H9 (cell line): ENCODE data around the gene CUEDC1. TPM values are rescaled to one million over a fixed set of nuclear protein-coding genes. Genes with fewer than 3 reads are reported as not detected.

Experiments
- DNase-seq: peaks from one replicate; pipeline ENCODE4 v3.0.0-alpha.2; 2017
- H2AFZ ChIP-seq: one replicate; pipeline ENCODE4 v1.6.1; 2013; ENCODE audit warnings: mild to moderate bottlenecking, low read length, control low read depth, moderate library complexity
- H2AK5ac ChIP-seq: 2 replicates; pipeline ENCODE4 v1.6.1; 2013; ENCODE audit warnings: low read length, control low read depth, mixed read lengths; ENCODE audit not compliant: insufficient read length
- H2BK120ac ChIP-seq: one replicate; pipeline ENCODE4 v1.6.1; 2013; ENCODE audit warnings: low read depth, mild to moderate bottlenecking, low read length, control low read depth, inconsistent platforms; ENCODE audit not compliant: poor library complexity, severe bottlenecking
- H2BK12ac ChIP-seq: 2 replicates; pipeline ENCODE4 v1.6.1; 2013; ENCODE audit warnings: low read length, control low read depth, mixed read lengths, low read depth; ENCODE audit not compliant: insufficient read length
- H2BK15ac ChIP-seq: 2 replicates; pipeline ENCODE4 v1.6.1; 2013; ENCODE audit warnings: low read depth, low read length, control low read depth
- H2BK20ac ChIP-seq: one replicate; pipeline ENCODE4 v1.6.1; 2013; ENCODE audit warnings: low read depth, mild to moderate bottlenecking, low read length, control low read depth, inconsistent platforms; ENCODE audit not compliant: poor library complexity, severe bottlenecking
- H2BK5ac ChIP-seq: 2 replicates; pipeline ENCODE4 v1.6.1; 2013; ENCODE audit warnings: low read length, control low read depth, mixed read lengths; ENCODE audit not compliant: insufficient read length
- H3K14ac ChIP-seq: 2 replicates; pipeline ENCODE4 v1.6.1; 2013; ENCODE audit warnings: low read length, control low read depth; ENCODE audit not compliant: insufficient read depth
- H3K18ac ChIP-seq: 2 replicates; pipeline ENCODE4 v1.6.1; 2013; ENCODE audit warnings: low read depth, mild to moderate bottlenecking, mixed read lengths, low read length, control low read depth; ENCODE audit not compliant: insufficient read length
- H3K23ac ChIP-seq: 2 replicates; pipeline ENCODE4 v1.6.1; 2013; ENCODE audit warnings: low read length, control low read depth, mixed read lengths, low read depth; ENCODE audit not compliant: insufficient read length
- H3K23me2 ChIP-seq: 2 replicates; pipeline ENCODE4 v1.6.1; 2013; ENCODE audit warnings: low read depth, mild to moderate bottlenecking, mixed read lengths, low read length, control low read depth; ENCODE audit not compliant: insufficient read length, poor library complexity, severe bottlenecking
- H3K27ac ChIP-seq: 2 replicates; pipeline ENCODE4 v1.5.1; 2013; ENCODE audit warnings: low read length, control low read depth, mixed read lengths, low read depth; ENCODE audit not compliant: insufficient read length
- H3K27me3 ChIP-seq: 2 replicates; pipeline ENCODE4 v1.6.1; 2013; ENCODE audit warnings: low read length, control low read depth, inconsistent platforms; ENCODE audit not compliant: insufficient read depth
- H3K4ac ChIP-seq: 2 replicates; pipeline ENCODE4 v1.6.1; 2013; ENCODE audit warnings: low read depth, mild to moderate bottlenecking, control low read depth, inconsistent platforms, low read length, moderate library complexity
- H3K4me1 ChIP-seq: 2 replicates; pipeline ENCODE4 v1.6.1; 2013; ENCODE audit warnings: low read length, control low read depth, inconsistent platforms; ENCODE audit not compliant: insufficient read depth
- H3K4me2 ChIP-seq: 2 replicates; pipeline ENCODE4 v1.6.1; 2013; ENCODE audit warnings: low read length, control low read depth, mixed read lengths; ENCODE audit not compliant: insufficient read length, insufficient read depth
- H3K56ac ChIP-seq: 2 replicates; pipeline ENCODE4 v1.6.1; 2013; ENCODE audit warnings: low read depth, mild to moderate bottlenecking, mixed read lengths, low read length, control low read depth; ENCODE audit not compliant: insufficient read length
- H3K79me1 ChIP-seq: 2 replicates; pipeline ENCODE4 v1.6.1; 2013; ENCODE audit warnings: low read depth, mild to moderate bottlenecking, moderate library complexity, low read length, control low read depth, inconsistent platforms; ENCODE audit not compliant: insufficient read depth, poor library complexity, severe bottlenecking
- H3K79me2 ChIP-seq: 2 replicates; pipeline ENCODE4 v1.6.1; 2013; ENCODE audit warnings: low read length, control low read depth, inconsistent platforms; ENCODE audit not compliant: insufficient read depth
- H3K9ac ChIP-seq: 2 replicates; pipeline ENCODE4 v1.6.1; 2013; ENCODE audit warnings: low read length, control low read depth, mixed read lengths; ENCODE audit not compliant: insufficient read length; ENCODE audit errors: extremely low read depth
- H3K9me3 ChIP-seq: one replicate; pipeline ENCODE4 v1.6.1; 2013; ENCODE audit warnings: low read depth, low read length, inconsistent platforms; ENCODE audit not compliant: control insufficient read depth
- H3T11ph ChIP-seq: one replicate; pipeline ENCODE4 v1.6.1; 2013; ENCODE audit warnings: mild to moderate bottlenecking, low read length, control low read depth, inconsistent platforms
- H4K20me1 ChIP-seq: one replicate; pipeline ENCODE4 v1.6.1; 2013; ENCODE audit not compliant: control insufficient read depth, insufficient read length, insufficient read depth
- H4K5ac ChIP-seq: 2 replicates; pipeline ENCODE4 v1.6.1; 2013; ENCODE audit warnings: low read depth, mild to moderate bottlenecking, mixed read lengths, low read length, control low read depth; ENCODE audit not compliant: insufficient read length
- H4K8ac ChIP-seq: replicated peaks from 2 replicates; pipeline ENCODE4 v1.6.1; 2013; ENCODE audit warnings: low read length, control low read depth, mixed read lengths, low read depth; ENCODE audit not compliant: insufficient read length
- H4K91ac ChIP-seq: 2 replicates; pipeline ENCODE4 v1.6.1; 2013; ENCODE audit warnings: low read depth, mild to moderate bottlenecking, moderate library complexity, mixed read lengths, low read length, control low read depth; ENCODE audit not compliant: insufficient read length
- H3K27ac Mint-ChIP-seq, 3 experiments: 2 replicates in 2 of 3; 3 replicates in 1 of 3; pipeline ENCODE4 v1.8.0; 2020 to 2021; ENCODE audit warnings: mixed read lengths in 3 of 3, mild to moderate bottlenecking in 1 of 3, moderate library complexity in 1 of 3
- H3K27me3 Mint-ChIP-seq: 2 replicates; pipeline ENCODE4 v1.8.0; 2021; ENCODE audit warnings: low read depth, mild to moderate bottlenecking, moderate library complexity, mixed read lengths
- H3K36me3 Mint-ChIP-seq, 3 experiments: 2 replicates in 2 of 3; 3 replicates in 1 of 3; pipeline ENCODE4 v1.8.0; 2020 to 2021; ENCODE audit warnings: low read depth in 3 of 3, mixed read lengths in 3 of 3; ENCODE audit not compliant: insufficient read depth in 1 of 3
- H3K4me1 Mint-ChIP-seq, 2 experiments: 2 replicates each; pipeline ENCODE4 v1.8.0; 2020; ENCODE audit warnings: mixed read lengths in 2 of 2
- H3K4me3 Mint-ChIP-seq, 2 experiments: 2 replicates in 1 of 2; 3 replicates in 1 of 2; pipeline ENCODE4 v1.8.0; 2020 to 2021; ENCODE audit warnings: mild to moderate bottlenecking in 2 of 2, mixed read lengths in 2 of 2, moderate library complexity in 1 of 2
- H3K9me3 Mint-ChIP-seq, 2 experiments: 2 replicates in 1 of 2; 3 replicates in 1 of 2; pipeline ENCODE4 v1.8.0; 2020; ENCODE audit warnings: mild to moderate bottlenecking in 2 of 2, mixed read lengths in 2 of 2, moderate library complexity in 1 of 2
- WGBS: extraction: QIAGEN DNeasy Blood & Tissue Kit; methylation state at CpG from one replicate; pipeline ENCODE4 v1.1.7; 2013; ENCODE audit warnings: missing lambda C conversion rate, low lambda C conversion rate, mixed read lengths; ENCODE audit not compliant: insufficient read length; ENCODE audit errors: extremely low coverage; 5-methylcytosine and 5-hydroxymethylcytosine counted together
- total RNA-seq: library from RNA; stranded (reverse); gene quantifications from 2 replicates; pipeline ENCODE4 v1.2.1, GENCODE V29; 2021
- TF ChIP-seq, protein P1 (sequence below): fragments of 200-600 bp; sonication (generic); conservative IDR thresholded peaks from 3 replicates; pipeline ENCODE4 v1.8.0; 2021; ENCODE audit warnings: antibody characterized with exemption, mild to moderate bottlenecking

The CUEDC1 gene
- total RNA-seq, 1 experiment from 2014 or later, result 7.3 TPM

DNA sequence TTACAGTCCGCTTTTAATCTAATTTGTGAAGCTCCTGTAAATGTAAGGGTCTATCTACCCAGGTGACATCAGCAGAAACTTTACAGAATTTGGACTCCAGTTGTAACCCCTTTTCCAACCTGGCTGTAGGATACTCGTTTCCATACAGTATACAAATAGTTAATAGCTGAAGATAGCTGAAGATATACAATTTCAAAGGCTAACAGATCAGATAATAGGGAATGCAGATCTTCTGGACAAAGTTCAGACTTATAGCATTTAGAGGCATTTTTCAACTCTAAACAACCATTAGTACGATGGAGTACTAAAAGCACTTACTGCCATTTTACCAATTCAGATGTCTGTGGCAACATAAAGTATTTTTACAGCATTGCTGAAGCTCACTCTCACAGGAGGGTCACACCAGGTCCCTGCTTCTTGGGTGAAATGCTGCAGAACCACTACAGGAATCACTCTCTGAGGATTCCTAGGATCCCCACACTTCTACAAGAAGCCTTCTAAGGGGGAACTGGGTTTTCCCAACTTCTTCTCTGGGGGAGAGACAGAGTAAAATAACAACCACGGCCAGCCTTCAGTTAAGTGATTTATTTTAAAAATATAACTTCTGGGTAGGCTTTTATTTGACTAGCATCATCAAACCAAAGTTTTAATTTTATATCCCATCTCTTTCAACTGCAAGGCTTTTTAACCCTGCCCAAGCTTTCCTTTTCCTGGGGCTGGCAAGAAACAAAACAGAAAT, 29.9 kb upstream of the CUEDC1 start:
- Mint-ChIP-seq H3K36me3 (peaks cover 0 to 32% (median 28%) of the 10 kb centered on the region in 3 experiments), H3K4me1 (peaks cover 48 to 51% of the 10 kb centered on the region in 2 experiments), H3K27ac (no peak overlapping the region), H3K4me3 (no peak overlapping the region; a peak in 2 of 5 replicates), H3K27me3 (no peaks in the 10 kb centered on the region), H3K9me3 (no peaks in the 10 kb centered on the region)
- Histone ChIP-seq H3K27me3 (no peaks in the 10 kb centered on the region), H3K18ac (no peak overlapping the region), H2AK5ac (no peak overlapping the region), H3K14ac (no peak overlapping the region), H3K4me2 (no peak overlapping the region), H4K5ac (no peak overlapping the region), H3K9ac (no peak overlapping the region), H2BK20ac (no peak overlapping the region), H2BK15ac (no peak overlapping the region), H3K79me1 (peaks cover 6% of the 10 kb centered on the region), H3K56ac (no peak overlapping the region), H2BK12ac (no peak overlapping the region), H3T11ph (no peak overlapping the region), H4K8ac (no peak overlapping the region), H3K23ac (no peak overlapping the region), H4K20me1 (no peaks in the 10 kb centered on the region), H2BK120ac (no peak overlapping the region), H3K9me3 (no peaks in the 10 kb centered on the region), H3K23me2 (peaks cover 12% of the 10 kb centered on the region), H2AFZ (no peak overlapping the region), H3K79me2 (peaks cover 19% of the 10 kb centered on the region; the same call in 1 of the 2 replicates), H4K91ac (no peak overlapping the region), H3K4ac (no peak overlapping the region), H3K4me1 (no peaks in the 10 kb centered on the region), H3K27ac (no peak overlapping the region), H2BK5ac (no peak overlapping the region)
- DNase-seq, result no peak
- no CpG with 5 or more reads among the region's 4 CpGs for WGBS
- TF ChIP-seq, protein P1, sequence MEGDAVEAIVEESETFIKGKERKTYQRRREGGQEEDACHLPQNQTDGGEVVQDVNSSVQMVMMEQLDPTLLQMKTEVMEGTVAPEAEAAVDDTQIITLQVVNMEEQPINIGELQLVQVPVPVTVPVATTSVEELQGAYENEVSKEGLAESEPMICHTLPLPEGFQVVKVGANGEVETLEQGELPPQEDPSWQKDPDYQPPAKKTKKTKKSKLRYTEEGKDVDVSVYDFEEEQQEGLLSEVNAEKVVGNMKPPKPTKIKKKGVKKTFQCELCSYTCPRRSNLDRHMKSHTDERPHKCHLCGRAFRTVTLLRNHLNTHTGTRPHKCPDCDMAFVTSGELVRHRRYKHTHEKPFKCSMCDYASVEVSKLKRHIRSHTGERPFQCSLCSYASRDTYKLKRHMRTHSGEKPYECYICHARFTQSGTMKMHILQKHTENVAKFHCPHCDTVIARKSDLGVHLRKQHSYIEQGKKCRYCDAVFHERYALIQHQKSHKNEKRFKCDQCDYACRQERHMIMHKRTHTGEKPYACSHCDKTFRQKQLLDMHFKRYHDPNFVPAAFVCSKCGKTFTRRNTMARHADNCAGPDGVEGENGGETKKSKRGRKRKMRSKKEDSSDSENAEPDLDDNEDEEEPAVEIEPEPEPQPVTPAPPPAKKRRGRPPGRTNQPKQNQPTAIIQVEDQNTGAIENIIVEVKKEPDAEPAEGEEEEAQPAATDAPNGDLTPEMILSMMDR, result no peak
